Fibroblast of skin of right quadriceps (primary cell): ENCODE measurements around the gene ONECUT1.
"Not testable (repeated sequence)": the region's sequence is repeated elsewhere in the genome, so short reads cannot be mapped to it uniquely, and the experiment has no call there.

ENCODE experiments used
- DNase-seq: peaks from one replicate; pipeline ENCODE4 v3.0.0-alpha.2; 2013

The ONECUT1 gene

GRCh38 chr15:52790169-52790708, at the start of gene ONECUT1:
ONECUT1 (minus strand) TSS chr15:52790336; CDS start chr15:52789884, 452 bp downstream.
- DNase-seq = peak; percentile 25

- DNase-seq = no peak
These were observed 44.2 kb upstream of the ONECUT1 start for GRCh38 chr15:52834379-52834778.

GRCh38 chr15:52824169-52824942, 34.2 kb upstream of the ONECUT1 start:
- DNase-seq = not testable (repeated sequence)

- no peak for DNase-seq
These were observed 32.3 kb upstream of the ONECUT1 start for GRCh38 chr15:52822475-52822874.

- no peak for DNase-seq
These were observed 29.1 kb upstream of the ONECUT1 start for GRCh38 chr15:52819253-52819652.

- DNase-seq = not testable (repeated sequence)
These were observed 25.8 kb upstream of the ONECUT1 start for GRCh38 chr15:52815899-52816298.

GRCh38 chr15:52808996-52809395, 18.9 kb upstream of the ONECUT1 start:
- DNase-seq = no peak

GRCh38 chr15:52808441-52808840, 18.3 kb upstream of the ONECUT1 start:
- DNase-seq = peak; percentile 10

- DNase-seq = no peak
These were observed 16.1 kb upstream of the ONECUT1 start for GRCh38 chr15:52806284-52806655.

- no peak for DNase-seq
These were observed 15.5 kb upstream of the ONECUT1 start for GRCh38 chr15:52805351-52806283.

- no peak for DNase-seq
These were observed 14.5 kb upstream of the ONECUT1 start for GRCh38 chr15:52804526-52805081.

GRCh38 chr15:52803467-52804306, 13.6 kb upstream of the ONECUT1 start:
- no peak for DNase-seq

- DNase-seq = no peak
These were observed 13.0 kb upstream of the ONECUT1 start for GRCh38 chr15:52803108-52803466.

- DNase-seq = no peak
These were observed 12.0 kb upstream of the ONECUT1 start for GRCh38 chr15:52802110-52802509.

GRCh38 chr15:52801748-52802085, 11.6 kb upstream of the ONECUT1 start:
- no peak for DNase-seq

GRCh38 chr15:52800828-52801747, 11.0 kb upstream of the ONECUT1 start:
- no peak for DNase-seq

- DNase-seq = no peak
These were observed 9.1 kb upstream of the ONECUT1 start for GRCh38 chr15:52799145-52799811.

GRCh38 chr15:52798529-52799101, 8.5 kb upstream of the ONECUT1 start:
- DNase-seq = no peak

- no peak for DNase-seq
These were observed 7.7 kb upstream of the ONECUT1 start for GRCh38 chr15:52797625-52798501.
